GM21619 (cell line): ENCODE data around the gene TRPM5.

Source experiments
- ATAC-seq: cut with Tn5 transposase; IDR thresholded peaks from one replicate; pipeline ENCODE4 v1.9.1; 2021; ENCODE audit not compliant: unreplicated experiment

TRPM5 gene

GRCh38 chr11:2437516-2437915 lies 6.8 kb downstream of the TRPM5 start:
- ATAC-seq = no peak

GRCh38 chr11:2436521-2437031 lies 7.7 kb downstream of the TRPM5 start:
- ATAC-seq = no peak

- no peak for ATAC-seq
Measured at GRCh38 chr11:2436013-2436520, 8.2 kb downstream of the TRPM5 start.

GRCh38 chr11:2435288-2436012 lies 8.9 kb downstream of the TRPM5 start:
- ATAC-seq = no peak

- ATAC-seq = no peak
Measured at GRCh38 chr11:2434506-2435255, 9.6 kb downstream of the TRPM5 start.

- no peak for ATAC-seq
Measured at GRCh38 chr11:2434008-2434407, 10.3 kb downstream of the TRPM5 start.

GRCh38 chr11:2433106-2433925 lies 11.0 kb downstream of the TRPM5 start:
- no peak for ATAC-seq

- ATAC-seq = no peak
Measured at GRCh38 chr11:2432628-2433071, 11.7 kb downstream of the TRPM5 start.

GRCh38 chr11:2432171-2432621 lies 12.1 kb downstream of the TRPM5 start:
- ATAC-seq = no peak

- no peak for ATAC-seq
Measured at GRCh38 chr11:2431395-2431794, 12.9 kb downstream of the TRPM5 start.

GRCh38 chr11:2428322-2428795 lies 16.0 kb downstream of the TRPM5 start:
- ATAC-seq = no peak

GRCh38 chr11:2427721-2428321 lies 16.5 kb downstream of the TRPM5 start:
- no peak for ATAC-seq

GRCh38 chr11:2426826-2427521 lies 17.3 kb downstream of the TRPM5 start:
- ATAC-seq = no peak

- ATAC-seq = no peak
Measured at GRCh38 chr11:2426221-2426620, 18.1 kb downstream of the TRPM5 start.

- ATAC-seq = no peak
Measured at GRCh38 chr11:2425506-2425905, 18.8 kb downstream of the TRPM5 start.

GRCh38 chr11:2424811-2425495 lies 19.4 kb downstream of the TRPM5 start:
- no peak for ATAC-seq

GRCh38 chr11:2423157-2424025 lies 20.9 kb downstream of the TRPM5 start:
- no peak for ATAC-seq

GRCh38 chr11:2422461-2423156 lies 21.7 kb downstream of the TRPM5 start:
- ATAC-seq = no peak
